Mucosa of stomach (tissue), 1 donor: ENCODE measurements around the gene GALNT13.

ENCODE experiments used
- H3K27me3 ChIP-seq: one replicate; pipeline ENCODE4 v1.7.0; 2013; ENCODE audit warnings: mild to moderate bottlenecking, low read length; ENCODE audit not compliant: control insufficient read depth, insufficient read depth
- H3K36me3 ChIP-seq: one replicate; pipeline ENCODE4 v1.7.0; 2013; ENCODE audit warnings: low read length; ENCODE audit not compliant: control insufficient read depth, insufficient read depth
- H3K4me1 ChIP-seq: one replicate; pipeline ENCODE4 v1.7.0; 2013; ENCODE audit warnings: mild to moderate bottlenecking, low read length; ENCODE audit not compliant: control insufficient read depth, insufficient read depth
- H3K4me3 ChIP-seq: one replicate; pipeline ENCODE4 v1.7.0; 2013; ENCODE audit warnings: low read length
- H3K9ac ChIP-seq: one replicate; pipeline ENCODE4 v1.7.0; 2013; ENCODE audit warnings: mild to moderate bottlenecking, low read length, moderate library complexity
- H3K9me3 ChIP-seq: one replicate; pipeline ENCODE4 v1.7.0; 2013; ENCODE audit warnings: mild to moderate bottlenecking, low read length, moderate library complexity; ENCODE audit not compliant: control insufficient read depth
- donor health status: Pancreatic carcinoma.

Gene GALNT13

DNA sequence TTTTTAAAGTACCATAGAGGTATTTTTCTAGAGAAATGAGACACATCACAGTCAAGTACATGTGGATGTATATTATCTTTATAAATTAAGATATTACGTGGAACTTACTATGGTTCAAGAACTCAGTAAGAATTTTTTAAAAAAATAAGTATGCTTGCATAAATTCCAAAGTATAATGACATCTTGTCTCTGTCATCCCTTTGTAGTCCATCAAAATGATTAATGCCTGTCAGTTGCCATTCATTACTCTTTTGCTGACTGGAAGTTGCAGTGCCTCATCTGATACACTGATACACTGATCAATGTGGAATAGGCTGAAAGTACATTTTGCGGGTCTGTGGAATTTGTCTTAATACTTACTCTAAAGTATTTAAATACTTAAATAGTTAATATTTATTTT is 177.2 kb downstream of the GALNT13 start:
- Histone ChIP-seq H3K4me1 (no peaks in the 10 kb centered on the region), H3K4me3 (no peak overlapping the region), H3K36me3 (no peaks in the 10 kb centered on the region), H3K27me3 (no peaks in the 10 kb centered on the region), H3K9ac (no peak overlapping the region), H3K9me3 (no peaks in the 10 kb centered on the region)

DNA sequence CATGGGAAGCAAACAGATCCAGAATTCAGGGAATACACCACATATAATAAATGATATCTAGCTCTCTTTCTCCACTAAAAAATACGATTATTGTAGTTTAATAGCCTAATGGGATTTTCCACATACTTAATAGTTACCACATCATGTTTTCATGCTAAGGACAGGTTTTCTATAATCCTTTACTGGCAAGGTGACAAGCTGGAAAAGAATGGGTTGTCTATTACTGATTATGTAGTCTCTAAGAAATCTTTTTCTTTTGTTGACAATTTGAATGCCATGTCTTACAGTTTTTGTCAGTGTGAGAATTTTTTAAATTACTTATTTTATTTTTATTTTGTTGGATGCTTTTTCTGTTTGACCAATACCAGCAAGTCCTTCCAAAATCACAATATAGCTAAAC is 177.8 kb downstream of the GALNT13 start:
- H3K4me3 ChIP-seq, result no peak overlapping the region
- no peak overlapping the region for H3K9ac ChIP-seq
- H3K9me3 ChIP-seq, result no peaks in the 10 kb centered on the region
- H3K27me3 ChIP-seq, result no peaks in the 10 kb centered on the region
- no peaks in the 10 kb centered on the region for H3K36me3 ChIP-seq
- H3K4me1 ChIP-seq, result no peaks in the 10 kb centered on the region

DNA sequence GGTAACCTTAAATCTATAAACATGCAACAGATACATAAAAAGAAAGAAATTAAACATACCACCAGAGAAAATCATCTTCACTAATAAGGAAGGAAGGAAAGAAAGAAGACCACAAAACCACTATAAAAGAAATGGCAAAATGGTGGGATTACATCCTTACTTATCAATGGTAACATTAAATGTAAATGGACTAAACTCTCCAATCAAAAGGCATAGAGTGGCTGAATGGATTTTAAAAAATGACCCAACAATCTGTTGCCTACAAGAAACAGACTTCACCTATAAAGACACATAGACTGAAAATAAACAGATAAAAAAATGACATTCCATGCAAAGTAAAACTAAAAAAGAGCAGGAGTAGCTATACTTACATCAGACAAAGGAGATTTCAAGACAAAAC is 195.4 kb downstream of the GALNT13 start:
- Histone ChIP-seq H3K4me3 (no peak overlapping the region), H3K36me3 (no peaks in the 10 kb centered on the region)

DNA sequence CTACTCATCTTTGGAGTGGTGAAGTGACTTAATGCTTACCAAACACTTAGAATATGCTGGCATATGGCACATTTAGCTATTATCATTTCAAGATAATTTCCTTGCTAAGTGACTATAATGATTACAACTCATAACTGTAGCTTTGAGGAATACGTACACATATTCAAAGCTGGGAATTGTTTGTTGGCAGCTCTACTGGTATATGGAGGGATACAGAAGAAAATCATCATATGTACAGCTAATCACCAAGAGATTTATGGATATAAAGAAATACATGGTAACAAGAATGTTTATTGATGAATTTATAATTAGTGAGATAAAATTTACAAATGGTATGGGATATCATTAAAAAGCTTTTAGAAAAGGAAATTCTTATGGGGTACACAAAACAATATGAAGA is 207.2 kb downstream of the GALNT13 start:
- no peaks in the 10 kb centered on the region for H3K27me3 ChIP-seq
- no peaks in the 10 kb centered on the region for H3K9me3 ChIP-seq
- H3K36me3 ChIP-seq, result no peaks in the 10 kb centered on the region
- H3K4me3 ChIP-seq, result no peak overlapping the region
- no peak overlapping the region for H3K9ac ChIP-seq
- H3K4me1 ChIP-seq, result no peaks in the 10 kb centered on the region

More for the DNA sequence above, 195.4 kb downstream of the GALNT13 start:
- H3K9ac ChIP-seq, result no peak overlapping the region
- H3K4me1 ChIP-seq, result no peaks in the 10 kb centered on the region
- H3K9me3 ChIP-seq, result no peaks in the 10 kb centered on the region
- H3K27me3 ChIP-seq, result no peaks in the 10 kb centered on the region

DNA sequence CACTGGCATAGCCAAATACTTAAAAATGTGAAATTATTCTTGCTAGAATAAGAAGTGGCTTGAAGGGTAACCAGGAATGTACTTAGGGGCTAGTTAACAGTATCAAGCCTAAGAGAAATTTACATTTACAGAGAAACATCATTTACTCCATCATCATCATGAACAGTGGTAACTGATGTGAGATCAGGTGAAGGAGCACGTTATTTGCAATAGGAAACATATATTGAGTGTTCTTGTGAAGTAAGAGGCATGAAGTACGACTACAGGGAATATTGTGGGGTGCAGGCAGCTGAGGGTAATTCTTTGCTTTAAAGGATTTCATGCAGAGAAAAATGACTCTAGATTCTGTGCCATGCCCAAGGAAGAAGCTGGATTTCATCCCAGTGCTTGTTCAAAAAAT is 220.8 kb downstream of the GALNT13 start:
- Histone ChIP-seq H3K4me3 (no peak overlapping the region), H3K36me3 (no peaks in the 10 kb centered on the region), H3K9ac (no peak overlapping the region), H3K4me1 (no peaks in the 10 kb centered on the region), H3K27me3 (no peaks in the 10 kb centered on the region), H3K9me3 (no peaks in the 10 kb centered on the region)

DNA sequence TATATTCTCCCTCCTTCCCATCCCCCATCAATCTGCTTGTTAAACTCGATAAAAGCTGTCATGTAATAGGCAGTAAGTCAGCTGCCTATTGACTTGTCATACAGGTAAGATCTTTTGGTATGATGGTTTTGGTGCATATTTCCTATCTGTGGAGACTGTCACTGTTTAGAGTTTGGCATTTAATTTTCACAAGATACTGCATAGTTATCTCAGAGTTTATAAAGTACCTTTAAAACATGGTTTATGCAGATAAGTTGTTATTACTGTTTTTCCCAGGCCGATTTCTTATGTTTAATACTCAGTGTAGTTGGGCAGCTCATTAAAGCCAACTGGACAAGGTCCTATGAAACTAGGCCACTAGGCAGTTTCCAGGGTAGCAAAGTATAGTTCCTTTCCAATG is 222.1 kb downstream of the GALNT13 start:
- Histone ChIP-seq H3K4me3 (no peak overlapping the region), H3K27me3 (no peaks in the 10 kb centered on the region), H3K4me1 (no peaks in the 10 kb centered on the region), H3K9me3 (no peaks in the 10 kb centered on the region), H3K36me3 (no peaks in the 10 kb centered on the region), H3K9ac (no peak overlapping the region)

DNA sequence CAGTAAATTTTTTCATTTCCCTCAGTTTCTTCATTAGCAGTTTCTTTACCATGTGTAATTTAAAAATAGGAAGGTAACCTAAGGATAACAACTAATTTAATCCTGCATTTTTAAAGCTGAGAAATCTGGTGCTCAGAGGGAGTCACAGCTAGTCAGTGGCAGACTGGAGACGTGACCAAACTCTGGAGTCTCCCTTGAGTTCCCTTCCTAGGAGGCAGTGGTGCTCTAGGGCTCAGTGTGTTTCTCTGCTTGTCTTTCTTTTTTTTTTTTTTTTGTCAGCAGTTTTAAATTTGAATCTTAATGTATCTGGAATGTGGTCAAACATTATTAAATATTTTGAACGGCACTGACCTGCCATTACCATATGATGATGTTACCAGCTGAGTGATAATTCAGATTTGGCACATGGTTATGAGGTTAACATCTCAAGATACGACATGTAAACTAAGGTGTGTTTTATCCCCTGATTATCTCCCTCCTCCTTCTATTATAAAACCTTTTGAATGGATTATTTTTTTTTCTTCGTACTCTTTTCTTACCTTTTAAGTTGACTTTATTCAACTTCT is 226.2 kb downstream of the GALNT13 start:
- Histone ChIP-seq H3K4me3 (no peak overlapping the region), H3K9me3 (no peaks in the 10 kb centered on the region), H3K27me3 (no peaks in the 10 kb centered on the region), H3K9ac (no peak overlapping the region), H3K36me3 (no peaks in the 10 kb centered on the region), H3K4me1 (no peaks in the 10 kb centered on the region)

DNA sequence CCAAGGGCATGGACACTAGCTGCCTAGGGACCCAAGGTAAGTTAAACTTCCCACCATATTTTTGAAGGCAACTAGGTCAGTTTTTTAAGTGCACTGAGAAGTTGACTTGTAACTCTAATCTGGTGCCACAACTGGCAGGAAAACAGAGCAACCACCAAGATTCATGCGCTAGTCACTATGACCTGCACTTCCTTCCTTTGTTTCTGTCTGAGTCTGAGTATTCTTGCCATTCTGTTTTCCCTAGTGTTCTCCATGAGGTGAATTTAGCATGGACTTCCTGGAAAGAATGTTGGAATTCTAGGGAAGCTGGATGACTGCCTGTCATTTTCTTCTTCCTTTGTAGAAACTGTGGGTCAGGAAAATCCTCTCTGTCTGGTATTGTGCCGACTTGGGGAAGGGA is 249.0 kb downstream of the GALNT13 start:
- no peaks in the 10 kb centered on the region for H3K4me1 ChIP-seq
- H3K4me3 ChIP-seq, result no peak overlapping the region
- no peaks in the 10 kb centered on the region for H3K36me3 ChIP-seq
- H3K27me3 ChIP-seq, result no peaks in the 10 kb centered on the region
- no peak overlapping the region for H3K9ac ChIP-seq
- H3K9me3 ChIP-seq, result no peaks in the 10 kb centered on the region

DNA sequence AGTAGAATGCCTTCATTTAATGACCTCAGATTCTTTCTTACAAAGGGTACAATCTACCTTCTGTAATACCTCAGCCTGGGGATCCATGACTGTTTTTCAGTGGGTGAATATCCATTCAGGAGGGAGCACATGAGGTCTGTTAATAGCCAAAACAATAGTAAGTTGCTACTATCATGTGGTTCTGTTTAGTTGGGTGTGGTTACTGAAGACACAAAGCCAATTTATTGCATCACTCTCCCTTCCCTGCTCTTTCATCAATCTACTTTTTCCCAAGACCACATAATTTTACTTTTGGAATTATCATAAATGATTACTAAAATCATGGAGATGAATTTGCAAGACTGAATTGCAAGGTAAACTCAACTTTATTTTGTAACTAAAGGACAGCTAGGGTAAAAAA is 254.2 kb downstream of the GALNT13 start:
- Histone ChIP-seq H3K9ac (no peak overlapping the region), H3K9me3 (no peaks in the 10 kb centered on the region), H3K36me3 (no peaks in the 10 kb centered on the region), H3K4me1 (no peaks in the 10 kb centered on the region), H3K4me3 (no peak overlapping the region), H3K27me3 (no peaks in the 10 kb centered on the region)

DNA sequence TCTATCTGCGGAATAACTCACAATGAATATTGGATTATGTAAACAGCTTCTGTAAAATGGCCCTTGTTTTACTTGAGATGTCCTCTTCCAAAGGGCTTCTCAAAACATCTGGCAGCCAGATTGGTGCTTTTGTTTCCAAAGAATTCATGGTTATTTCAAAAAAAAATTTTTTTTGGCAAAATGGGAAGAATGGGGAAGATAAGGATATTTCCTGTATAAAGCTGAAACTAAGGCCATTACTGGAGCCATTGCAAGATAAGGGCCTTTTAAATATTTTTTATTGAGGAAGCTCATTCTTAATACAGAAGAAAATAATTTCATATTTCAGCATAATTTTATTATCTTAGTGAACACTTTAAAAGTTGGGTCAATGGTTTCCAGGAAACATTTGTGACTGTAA is 259.1 kb downstream of the GALNT13 start:
- H3K27me3 ChIP-seq, result no peaks in the 10 kb centered on the region
- no peak overlapping the region for H3K9ac ChIP-seq
- no peaks in the 10 kb centered on the region for H3K36me3 ChIP-seq
- H3K4me1 ChIP-seq, result no peaks in the 10 kb centered on the region
- no peak overlapping the region for H3K4me3 ChIP-seq
- H3K9me3 ChIP-seq, result no peaks in the 10 kb centered on the region

DNA sequence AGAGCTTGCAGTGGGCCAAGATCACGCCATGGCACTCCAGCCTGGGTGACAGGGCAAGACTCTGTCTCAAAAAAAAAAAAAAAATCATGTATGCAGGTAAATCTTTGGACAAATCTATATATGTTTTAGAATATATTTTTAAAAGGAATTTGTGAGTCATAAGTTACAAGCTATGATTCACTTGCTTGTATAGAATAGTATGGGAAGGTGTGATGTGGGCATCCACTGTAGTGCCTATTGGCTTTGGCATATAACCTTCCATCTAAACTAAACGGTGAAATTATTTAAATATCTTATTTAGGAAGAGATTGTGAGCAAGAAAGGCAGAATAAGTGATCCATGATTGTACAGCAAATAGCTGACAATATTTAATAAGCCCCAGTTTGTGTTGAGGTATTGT is 261.1 kb downstream of the GALNT13 start:
- no peaks in the 10 kb centered on the region for H3K9me3 ChIP-seq
- H3K4me3 ChIP-seq, result no peak overlapping the region
- H3K36me3 ChIP-seq, result no peaks in the 10 kb centered on the region
- H3K27me3 ChIP-seq, result no peaks in the 10 kb centered on the region
- H3K9ac ChIP-seq, result no peak overlapping the region
- H3K4me1 ChIP-seq, result no peaks in the 10 kb centered on the region

DNA sequence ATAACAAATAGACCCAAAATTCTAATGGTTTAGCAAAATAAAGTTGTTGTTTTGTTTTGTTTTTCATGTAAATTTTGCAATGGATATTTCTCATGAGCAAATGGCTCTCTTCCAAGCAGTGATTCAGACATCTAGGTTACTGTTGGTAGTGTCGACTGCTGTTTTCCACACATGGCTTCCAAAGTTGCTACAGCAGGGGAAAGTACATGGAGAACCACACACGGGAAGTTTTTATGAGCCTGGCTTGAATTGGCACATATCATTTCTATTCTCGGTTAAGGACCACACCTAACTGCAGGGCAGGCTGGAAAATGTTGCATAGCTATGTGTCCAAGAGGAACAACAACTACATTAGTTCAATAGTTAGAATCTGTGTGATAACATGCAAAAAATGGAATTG is 262.1 kb downstream of the GALNT13 start:
- no peaks in the 10 kb centered on the region for H3K9me3 ChIP-seq
- no peak overlapping the region for H3K9ac ChIP-seq
- no peak overlapping the region for H3K4me3 ChIP-seq
- H3K36me3 ChIP-seq, result no peaks in the 10 kb centered on the region
- no peaks in the 10 kb centered on the region for H3K27me3 ChIP-seq
- H3K4me1 ChIP-seq, result no peaks in the 10 kb centered on the region
